ENCODE data around the gene TNFSF13. TPM values are rescaled to one million over a fixed set of nuclear protein-coding genes. Genes with fewer than 3 reads are reported as not detected.
"Not testable (repeated sequence)": the region's sequence is repeated elsewhere in the genome, so short reads cannot be mapped to it uniquely, and the experiment has no call there.

Gene TNFSF13
- total RNA-seq, 4 donors from 2014 or later = 7.6 to 30.6 (median 17.6) TPM

GRCh38 chr17:7592422-7593021 is 34.0 kb downstream of the TNFSF13 start:
- no peak for DNase-seq (ENCODE audit: low spot score in 2 of 2)
- no peak for TF ChIP-seq POLR2A (IDR thresholded peaks at IDR 0.05)
- TF ChIP-seq, protein P1, sequence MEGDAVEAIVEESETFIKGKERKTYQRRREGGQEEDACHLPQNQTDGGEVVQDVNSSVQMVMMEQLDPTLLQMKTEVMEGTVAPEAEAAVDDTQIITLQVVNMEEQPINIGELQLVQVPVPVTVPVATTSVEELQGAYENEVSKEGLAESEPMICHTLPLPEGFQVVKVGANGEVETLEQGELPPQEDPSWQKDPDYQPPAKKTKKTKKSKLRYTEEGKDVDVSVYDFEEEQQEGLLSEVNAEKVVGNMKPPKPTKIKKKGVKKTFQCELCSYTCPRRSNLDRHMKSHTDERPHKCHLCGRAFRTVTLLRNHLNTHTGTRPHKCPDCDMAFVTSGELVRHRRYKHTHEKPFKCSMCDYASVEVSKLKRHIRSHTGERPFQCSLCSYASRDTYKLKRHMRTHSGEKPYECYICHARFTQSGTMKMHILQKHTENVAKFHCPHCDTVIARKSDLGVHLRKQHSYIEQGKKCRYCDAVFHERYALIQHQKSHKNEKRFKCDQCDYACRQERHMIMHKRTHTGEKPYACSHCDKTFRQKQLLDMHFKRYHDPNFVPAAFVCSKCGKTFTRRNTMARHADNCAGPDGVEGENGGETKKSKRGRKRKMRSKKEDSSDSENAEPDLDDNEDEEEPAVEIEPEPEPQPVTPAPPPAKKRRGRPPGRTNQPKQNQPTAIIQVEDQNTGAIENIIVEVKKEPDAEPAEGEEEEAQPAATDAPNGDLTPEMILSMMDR (IDR thresholded peaks at IDR 0.05) = no peak
- intact Hi-C loops (cut with DNase I; ENCODE audit: low total_unique reads) = no loop called here
- H3K4me3 ChIP-seq (ENCODE audit: low read depth, poor library complexity, severe bottlenecking) = no peak overlapping the region
- 91 to 96% methylated on average over 23 of the region's 23 CpGs for WGBS, 2 donors

DNA sequence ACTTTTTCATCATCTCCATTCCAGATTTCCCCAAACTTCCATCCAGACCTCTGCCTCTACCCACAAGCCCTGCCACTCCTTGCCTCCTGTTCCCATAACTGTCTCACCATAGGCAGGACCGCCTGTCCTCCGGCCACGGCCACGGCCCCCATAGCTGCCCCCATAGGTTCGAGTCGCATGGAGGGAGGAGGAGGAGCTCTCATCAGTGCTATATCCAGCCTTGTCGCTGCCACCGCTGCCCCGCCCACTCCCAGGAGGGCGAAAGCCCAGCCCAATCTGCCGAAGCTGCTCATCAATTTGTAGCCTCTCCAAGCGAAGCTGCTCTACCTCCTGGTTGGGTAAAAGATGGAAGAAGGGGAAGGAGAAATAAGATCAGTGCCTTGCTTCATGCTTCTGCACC is 34.7 kb downstream of the TNFSF13 start:
- TF ChIP-seq, protein P1 (IDR thresholded peaks at IDR 0.05) = no peak
- TF ChIP-seq POLR2A (IDR thresholded peaks at IDR 0.05) = no peak
- intact Hi-C loops (cut with DNase I; ENCODE audit: low total_unique reads) = no loop called here
- no peak overlapping the region for H3K4me3 ChIP-seq (ENCODE audit: low read depth, poor library complexity, severe bottlenecking)
- no peak for DNase-seq (ENCODE audit: low spot score in 2 of 2)
- 72 to 85% methylated on average over 12 of the region's 12 CpGs for WGBS, 2 donors

- DNase-seq (ENCODE audit: low spot score in 2 of 2); H3K4me3 ChIP-seq (ENCODE audit: low read depth, poor library complexity, severe bottlenecking); intact Hi-C loops (cut with DNase I; ENCODE audit: low total_unique reads): not testable (repeated sequence)
- 55 to 72% methylated on average over 5 of the region's 5 CpGs for WGBS, 2 donors
Measured at GRCh38 chr17:7597561-7597960, 39.0 kb downstream of the TNFSF13 start.

DNA sequence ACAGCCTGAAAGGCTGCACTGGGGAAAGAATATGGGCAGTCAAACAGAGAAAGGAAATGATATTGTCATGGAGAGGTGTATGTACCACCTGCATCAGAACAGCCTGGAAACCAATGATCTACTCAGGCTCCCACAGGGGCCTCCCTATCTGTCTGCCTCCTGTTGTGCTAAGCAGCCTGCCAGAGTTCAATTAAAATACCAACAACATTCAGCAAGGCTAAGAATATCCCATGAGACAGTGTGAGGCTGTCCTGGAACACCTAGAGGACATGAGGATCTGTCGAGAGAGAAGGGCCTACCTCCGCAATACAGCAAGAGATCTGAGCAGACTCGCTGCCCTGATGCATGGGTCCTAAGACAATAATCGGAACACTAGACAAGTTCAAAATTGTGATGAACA is 47.7 kb downstream of the TNFSF13 start:
- intact Hi-C loops (cut with DNase I; ENCODE audit: low total_unique reads) = no loop called here
- H3K4me3 ChIP-seq (ENCODE audit: low read depth, poor library complexity, severe bottlenecking) = no peak overlapping the region
- 96 to 97% methylated on average over 4 of the region's 4 CpGs for WGBS, 2 donors
- no peak for DNase-seq (ENCODE audit: low spot score in 2 of 2)
- TF ChIP-seq POLR2A (IDR thresholded peaks at IDR 0.05) = no peak
- TF ChIP-seq, protein P1 (IDR thresholded peaks at IDR 0.05) = no peak

DNA sequence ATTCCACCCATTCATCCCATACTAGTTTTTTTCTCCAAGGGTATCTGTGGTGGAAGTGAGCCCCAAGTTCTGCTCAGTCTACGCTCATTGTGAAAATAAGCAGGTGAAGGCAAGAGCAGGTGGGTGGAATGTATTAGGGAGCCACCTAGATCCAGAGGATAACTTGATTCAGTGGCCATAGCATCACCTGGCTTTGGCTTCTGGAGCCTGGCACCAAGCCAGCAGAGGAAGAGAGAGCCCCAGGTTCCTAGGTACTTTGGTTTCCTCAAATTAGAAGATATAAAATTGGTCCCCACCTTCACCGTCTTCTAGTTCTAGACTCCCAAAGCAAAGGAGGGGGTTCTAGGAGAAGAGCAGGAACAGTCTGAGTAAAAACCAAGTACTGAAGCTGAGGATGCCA is 52.1 kb downstream of the TNFSF13 start:
- no peak overlapping the region for H3K4me3 ChIP-seq (ENCODE audit: low read depth, poor library complexity, severe bottlenecking)
- intact Hi-C loops (cut with DNase I; ENCODE audit: low total_unique reads) = no loop called here
- TF ChIP-seq, protein P1 (IDR thresholded peaks at IDR 0.05) = no peak
- TF ChIP-seq POLR2A (IDR thresholded peaks at IDR 0.05) = no peak
- 94 to 95% methylated on average over 2 of the region's 2 CpGs for WGBS, 2 donors
- DNase-seq (ENCODE audit: low spot score in 2 of 2) = no peak

Other genes starting within 250 kb of the TNFSF13 start
- 10 to 100 TPM; 48.8 to 93.6 (median 79.3) TPM for gene GPS2, start 243.4 kb upstream of the TNFSF13 start, total RNA-seq
- 10 to 100 TPM; 13.3 to 44.8 (median 22.3) TPM for gene NEURL4, start 229.4 kb upstream of the TNFSF13 start, total RNA-seq
- gene ACAP1, start 222.2 kb upstream of the TNFSF13 start, total RNA-seq = 1 to 10 TPM; 2.9 to 5.6 (median 3.8) TPM
- 10 to 100 TPM; 30.3 to 65.4 (median 42.8) TPM for gene KCTD11, start 206.6 kb upstream of the TNFSF13 start, total RNA-seq
- not detected for gene TMEM95, start 203.6 kb upstream of the TNFSF13 start, total RNA-seq
- 10 to 100 TPM; 13.0 to 25.4 (median 19.7) TPM for gene TNK1, start 177.7 kb upstream of the TNFSF13 start, total RNA-seq
- gene PLSCR3, start 164.2 kb upstream of the TNFSF13 start, total RNA-seq = 10 to 100 TPM; 21.6 to 38.1 (median 24.5) TPM
- 10 to 100 TPM; 56.1 to 90.8 (median 65.5) TPM for gene TMEM256, start 154.7 kb upstream of the TNFSF13 start, total RNA-seq
- 1 to 10 TPM; 5.5 to 9.6 (median 6.4) TPM for gene NLGN2, start 150.9 kb upstream of the TNFSF13 start, total RNA-seq
- gene SPEM1, start 138.4 kb upstream of the TNFSF13 start, total RNA-seq = not detected
- not detected for gene SPEM2, start 133.1 kb upstream of the TNFSF13 start, total RNA-seq
- not detected for gene SPEM3, start 129.9 kb upstream of the TNFSF13 start, total RNA-seq
- 10 to 100 TPM; 15.5 to 23.2 (median 22.1) TPM for gene TMEM102, start 123.3 kb upstream of the TNFSF13 start, total RNA-seq
- 10 to 100 TPM; 12.5 to 15.0 (median 13.9) TPM for gene FGF11, start 119.2 kb upstream of the TNFSF13 start, total RNA-seq
- 10 to 100 TPM in 3 of 4 donors, 1 to 10 TPM in 1; 7.8 to 16.0 (median 13.6) TPM for gene CHRNB1, start 113.7 kb upstream of the TNFSF13 start, total RNA-seq
- gene ZBTB4, start 79.1 kb upstream of the TNFSF13 start, total RNA-seq = 10 to 100 TPM; 40.4 to 52.3 (median 47.7) TPM
- gene SLC35G6, start 77.3 kb upstream of the TNFSF13 start, total RNA-seq = not detected
- gene POLR2A, start 74.4 kb upstream of the TNFSF13 start, total RNA-seq = 100 to 1,000 TPM in 3 of 4 donors, 10 to 100 TPM in 1; 93.9 to 120 (median 110) TPM
- gene TNFSF12, start 9.7 kb upstream of the TNFSF13 start, total RNA-seq = 10 to 100 TPM in 3 of 4 donors, 1 to 10 TPM in 1; 9.9 to 31.7 (median 20.9) TPM
- gene SENP3, start 3.2 kb downstream of the TNFSF13 start, total RNA-seq = 10 to 100 TPM; 39.5 to 53.0 (median 48.7) TPM
- 10 to 100 TPM; 14.2 to 26.9 (median 16.2) TPM for gene CD68, start 20.9 kb downstream of the TNFSF13 start, total RNA-seq
- 10 to 100 TPM; 30.4 to 97.7 (median 74.4) TPM for gene MPDU1, start 25.1 kb downstream of the TNFSF13 start, total RNA-seq
- gene SOX15, start 31.3 kb downstream of the TNFSF13 start, total RNA-seq = 100 to 1,000 TPM in 1 of 4 donors, 10 to 100 TPM in 3; 61.9 to 106 (median 77.8) TPM
- gene FXR2, start 56.1 kb downstream of the TNFSF13 start, total RNA-seq = 10 to 100 TPM; 32.1 to 35.7 (median 33.9) TPM
- 10 to 100 TPM; 32.7 to 50.5 (median 43.0) TPM for gene SAT2, start 69.1 kb downstream of the TNFSF13 start, total RNA-seq
- gene SHBG, start 71.4 kb downstream of the TNFSF13 start, total RNA-seq = not detected
- 1 to 10 TPM in 1 of 4 donors, under 1 TPM in 2, not detected in 1; 0.42 to 3.0 (median 0.46) TPM for gene ATP1B2, start 92.2 kb downstream of the TNFSF13 start, total RNA-seq
- gene TP53, start 128.7 kb downstream of the TNFSF13 start, total RNA-seq = 10 to 100 TPM; 42.8 to 57.3 (median 50.8) TPM
- gene WRAP53, start 129.7 kb downstream of the TNFSF13 start, total RNA-seq = 1 to 10 TPM; 1.1 to 5.4 (median 4.5) TPM
- gene EFNB3, start 146.5 kb downstream of the TNFSF13 start, total RNA-seq = 1 to 10 TPM; 5.4 to 8.5 (median 7.6) TPM
- under 1 TPM in 3 of 4 donors, not detected in 1; under 0.01 to 0.10 (median 0.05) TPM for gene DNAH2, start 159.0 kb downstream of the TNFSF13 start, total RNA-seq